ENCODE results near the gene FOXP1.

FOXP1 gene

GRCh38 chr3:71441925-71442651 is 141.4 kb downstream of the FOXP1 start:
- TF ChIP-seq POLR2AphosphoS5 (IDR thresholded peaks at IDR 0.05; ENCODE audit: low read depth, low read length) (no peak), SIN3A (IDR thresholded peaks at IDR 0.05; ENCODE audit: borderline replicate concordance, insufficient read depth, low read length) (no peak), TAF1 (IDR thresholded peaks at IDR 0.05; ENCODE audit: borderline replicate concordance, insufficient read depth, low read length) (no peak), FOXP2 (optimal IDR thresholded peaks at IDR 0.05; ENCODE audit: borderline replicate concordance, extremely low read depth, extremely low read length, insufficient read depth) (no peak), REST (IDR thresholded peaks at IDR 0.05; ENCODE audit: insufficient read depth in 1 of 2, low read depth in 2 of 2, low read length in 2 of 2) (no peak)

DNA sequence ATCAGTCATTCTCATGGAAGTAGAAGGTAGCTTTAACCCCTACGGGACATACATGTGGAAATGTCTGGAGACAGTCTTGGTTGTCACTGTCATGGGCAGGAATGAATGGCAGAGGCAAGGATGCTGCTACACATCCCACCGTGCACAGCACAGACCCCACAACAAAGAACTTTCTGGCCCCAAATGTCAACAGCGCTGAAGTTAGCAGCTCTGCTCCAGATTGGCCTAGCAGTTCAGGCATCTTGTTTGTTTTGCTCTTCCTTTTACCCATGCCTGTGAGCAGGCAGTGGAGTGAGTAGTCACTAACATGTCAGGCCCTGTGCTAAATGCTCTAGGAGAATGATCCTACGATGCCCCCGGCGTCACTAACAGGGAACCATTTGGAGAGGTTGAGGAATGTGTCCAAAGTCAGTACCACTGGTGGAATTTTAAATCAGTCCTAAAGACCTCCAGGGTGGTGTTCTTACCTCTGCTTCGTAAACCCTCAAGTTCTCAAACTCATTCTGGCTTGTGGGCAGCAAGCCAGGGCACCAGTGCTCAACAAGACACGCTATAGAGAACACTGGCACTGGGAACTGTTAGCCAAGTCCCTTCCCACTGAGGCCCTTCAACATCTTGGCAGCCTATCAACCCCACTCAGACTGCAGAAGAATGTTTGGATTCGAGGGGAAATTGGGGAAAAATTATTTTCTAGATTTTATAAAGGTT is 142.2 kb downstream of the FOXP1 start:
- no peak for TF ChIP-seq TAF1 (IDR thresholded peaks at IDR 0.05; ENCODE audit: borderline replicate concordance, insufficient read depth, low read length)
- TF ChIP-seq SIN3A (IDR thresholded peaks at IDR 0.05; ENCODE audit: borderline replicate concordance, insufficient read depth, low read length) = no peak
- TF ChIP-seq POLR2AphosphoS5 (IDR thresholded peaks at IDR 0.05; ENCODE audit: low read depth, low read length) = no peak
- no peak for TF ChIP-seq FOXP2 (optimal IDR thresholded peaks at IDR 0.05; ENCODE audit: borderline replicate concordance, extremely low read depth, extremely low read length, insufficient read depth)
- TF ChIP-seq REST (IDR thresholded peaks at IDR 0.05; ENCODE audit: insufficient read depth in 1 of 2, low read depth in 2 of 2, low read length in 2 of 2) = no peak

- TF ChIP-seq TAF1 (IDR thresholded peaks at IDR 0.05; ENCODE audit: borderline replicate concordance, insufficient read depth, low read length) (no peak), SIN3A (IDR thresholded peaks at IDR 0.05; ENCODE audit: borderline replicate concordance, insufficient read depth, low read length) (no peak), POLR2AphosphoS5 (IDR thresholded peaks at IDR 0.05; ENCODE audit: low read depth, low read length) (no peak), FOXP2 (optimal IDR thresholded peaks at IDR 0.05; ENCODE audit: borderline replicate concordance, extremely low read depth, extremely low read length, insufficient read depth) (no peak), REST (IDR thresholded peaks at IDR 0.05; ENCODE audit: insufficient read depth in 1 of 2, low read depth in 2 of 2, low read length in 2 of 2) (no peak)
These were observed 144.6 kb downstream of the FOXP1 start for GRCh38 chr3:71438904-71439303.

DNA sequence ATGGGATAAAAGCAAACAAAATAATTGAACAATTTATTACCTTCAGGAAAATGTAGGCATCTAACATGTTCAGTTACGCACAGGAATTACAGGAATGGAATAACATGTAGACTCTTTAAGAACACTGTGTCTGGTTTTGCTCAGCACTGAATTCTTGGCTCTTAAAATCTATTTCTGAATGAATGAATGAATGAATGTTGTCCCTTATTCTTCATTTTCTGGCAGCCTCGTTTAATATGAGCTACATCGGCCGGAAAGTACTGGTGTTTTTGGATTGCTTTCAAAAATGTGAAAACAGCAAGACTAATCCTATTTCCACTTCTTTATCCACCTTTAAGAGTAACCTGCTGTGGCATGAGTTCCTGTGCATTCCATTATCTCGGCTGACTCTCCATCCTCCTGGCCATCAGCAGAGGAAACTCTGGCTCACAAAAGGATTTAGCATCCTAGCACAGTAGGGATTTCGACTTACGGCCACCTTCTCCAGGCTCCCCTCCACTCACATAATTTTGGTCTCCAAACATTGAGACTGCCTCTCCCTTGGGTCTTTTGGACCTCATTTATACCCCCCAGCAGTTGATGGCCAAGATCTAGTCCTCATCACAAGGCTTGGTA is 145.3 kb downstream of the FOXP1 start:
- no peak for TF ChIP-seq REST (IDR thresholded peaks at IDR 0.05; ENCODE audit: insufficient read depth in 1 of 2, low read depth in 2 of 2, low read length in 2 of 2)
